Effector CD4-positive, alpha-beta T cell (primary cell): ENCODE results near the gene PARD3B.

ENCODE experiments used
- DNase-seq: peaks from one replicate; pipeline ENCODE4 v3.0.0-alpha.2; 2020

Gene PARD3B

DNA sequence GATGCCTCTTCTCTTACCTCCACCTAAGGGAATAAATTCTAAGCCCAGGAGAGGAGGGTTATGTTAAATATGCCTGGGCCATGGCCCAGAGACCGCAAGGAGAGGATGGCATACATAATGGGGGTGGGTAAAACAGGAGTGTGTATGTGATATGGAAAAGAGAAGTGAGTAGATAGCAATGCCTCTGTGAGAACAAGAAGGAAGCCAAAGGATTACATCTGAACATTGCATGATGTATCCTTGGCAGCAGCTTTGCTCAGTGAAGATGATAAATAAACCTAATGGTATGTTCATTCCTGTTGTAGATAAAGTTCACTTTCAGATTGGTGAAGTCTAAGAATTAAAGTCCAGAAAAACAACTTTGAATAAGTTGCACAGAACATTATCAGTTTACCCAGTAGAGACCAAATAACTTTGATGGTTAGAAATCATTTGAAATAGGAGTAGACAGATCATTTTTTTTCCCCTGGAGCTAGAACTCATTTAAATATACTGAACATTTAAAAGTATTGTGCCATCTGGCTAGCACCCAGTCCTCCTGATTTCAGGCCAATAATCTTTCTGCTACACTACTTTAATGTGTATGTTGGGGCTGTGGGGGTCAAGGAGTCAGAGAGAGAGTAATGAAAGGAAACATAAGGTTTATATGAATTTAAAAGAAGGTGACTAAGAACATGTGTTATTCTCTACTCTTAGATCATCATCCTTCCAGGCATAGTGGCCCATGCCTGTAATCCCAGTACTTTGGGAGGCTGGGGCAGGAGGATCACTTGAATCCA lies 231.7 kb downstream of the PARD3B start:
- no peak for DNase-seq

- DNase-seq: no peak
Observed at GRCh38 chr2:204779771-204780170, 234.5 kb downstream of the PARD3B start.

- DNase-seq: no peak
Observed at GRCh38 chr2:204781941-204782340, 236.7 kb downstream of the PARD3B start.

DNA sequence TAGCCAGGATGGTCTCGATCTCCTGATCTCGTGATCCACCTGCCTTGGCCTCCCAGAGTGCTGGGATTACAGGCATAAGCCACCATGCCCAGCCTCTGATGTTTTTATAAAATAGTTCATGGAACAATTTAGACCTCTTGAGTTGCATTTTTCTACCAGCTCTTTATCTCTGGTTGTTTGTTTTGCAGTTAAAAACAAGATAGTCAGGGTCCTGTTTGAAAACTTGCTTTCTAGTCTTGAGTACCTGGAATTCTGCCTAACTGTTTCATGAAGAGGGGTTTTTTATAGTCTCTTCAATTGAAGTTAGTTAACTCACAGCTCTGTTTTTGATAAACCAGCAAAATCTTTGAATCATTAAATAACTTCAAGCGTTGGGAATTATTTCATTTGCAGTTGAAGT lies 244.8 kb downstream of the PARD3B start:
- DNase-seq: no peak

GRCh38 chr2:204791230-204791629 lies 246.0 kb downstream of the PARD3B start:
- no peak for DNase-seq

- DNase-seq: no peak
Observed at GRCh38 chr2:204794624-204795023, 249.3 kb downstream of the PARD3B start.

DNA sequence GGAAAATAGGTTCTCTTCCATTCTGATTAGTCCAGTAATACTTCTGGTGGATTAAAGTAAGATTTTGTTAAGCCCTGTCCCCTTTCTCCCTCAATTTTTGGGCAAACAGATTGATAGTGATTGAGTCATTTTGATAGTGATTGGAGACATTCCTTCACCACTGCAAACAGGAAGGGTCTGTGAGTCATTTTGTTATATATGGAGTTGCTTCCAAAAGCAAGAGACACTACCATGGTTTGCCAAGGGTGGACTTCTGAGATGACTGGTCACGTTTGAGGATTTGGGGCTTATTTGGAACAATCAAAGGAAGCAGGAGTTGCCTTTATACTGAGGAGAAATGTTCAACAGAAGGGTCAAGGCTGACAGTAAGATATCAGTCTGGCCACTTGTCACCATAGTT lies 249.9 kb downstream of the PARD3B start:
- no peak for DNase-seq

DNA sequence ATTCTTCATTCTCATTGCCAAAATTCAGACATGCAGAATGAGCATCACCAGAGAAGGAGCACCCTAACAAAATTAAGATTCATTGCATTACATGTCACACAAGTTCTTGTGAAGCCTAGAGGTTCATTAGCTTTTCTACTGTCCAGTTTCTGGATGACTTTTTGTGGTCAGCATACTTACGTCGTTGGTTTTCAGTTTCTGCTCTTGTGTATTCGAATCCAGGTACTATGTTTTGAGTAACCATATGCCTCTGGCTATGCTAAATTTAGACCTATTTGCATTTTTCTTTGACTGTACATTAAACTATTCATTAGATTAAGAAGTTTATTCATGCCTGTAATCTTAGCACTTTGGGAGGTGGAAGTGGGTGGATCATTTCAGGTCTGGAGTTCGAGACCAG lies 251.3 kb downstream of the PARD3B start:
- no peak for DNase-seq

DNA sequence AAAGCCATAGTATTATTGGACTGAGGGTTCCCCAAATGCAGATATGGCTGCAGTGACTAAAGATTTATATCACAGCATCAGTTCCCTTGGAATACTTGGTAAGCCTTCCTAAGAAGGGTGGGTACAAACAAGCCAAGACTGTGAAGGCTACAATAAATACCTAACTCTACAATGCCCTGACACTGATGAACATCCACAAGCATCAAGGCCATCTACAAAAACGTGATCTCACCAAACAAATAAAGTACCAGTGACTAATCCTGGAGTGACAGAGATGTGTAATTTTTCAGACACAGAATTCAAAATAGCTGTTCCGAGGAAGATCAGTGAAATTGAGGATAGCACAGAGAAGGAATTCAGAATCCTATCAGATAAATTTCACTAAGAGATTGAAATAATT lies 254.5 kb downstream of the PARD3B start:
- no peak for DNase-seq

GRCh38 chr2:204808494-204808893 lies 263.2 kb downstream of the PARD3B start:
- DNase-seq: no peak

GRCh38 chr2:204824751-204825453 lies 279.6 kb downstream of the PARD3B start:
- DNase-seq: no peak

DNA sequence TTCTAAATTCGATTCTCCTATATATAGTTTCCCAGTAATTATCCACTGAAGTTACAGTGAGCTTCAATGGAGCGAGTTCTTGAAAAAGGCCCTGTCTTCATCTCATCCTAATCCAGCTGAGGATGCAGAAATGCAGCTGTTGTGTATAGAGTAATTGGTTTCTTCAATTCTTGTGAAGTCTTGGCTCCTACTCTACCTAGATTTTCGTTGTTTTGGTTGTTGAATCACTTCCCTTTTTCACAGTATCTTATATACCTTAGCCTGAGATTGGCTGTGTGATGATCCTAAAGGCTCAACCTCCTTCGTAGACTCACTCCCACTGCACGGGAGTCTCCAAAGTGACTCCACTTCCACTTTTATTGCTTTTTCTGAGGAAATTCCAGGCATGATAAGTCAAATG lies 280.4 kb downstream of the PARD3B start:
- no peak for DNase-seq

- DNase-seq: no peak
Observed at GRCh38 chr2:204827701-204828590, 282.7 kb downstream of the PARD3B start.

DNA sequence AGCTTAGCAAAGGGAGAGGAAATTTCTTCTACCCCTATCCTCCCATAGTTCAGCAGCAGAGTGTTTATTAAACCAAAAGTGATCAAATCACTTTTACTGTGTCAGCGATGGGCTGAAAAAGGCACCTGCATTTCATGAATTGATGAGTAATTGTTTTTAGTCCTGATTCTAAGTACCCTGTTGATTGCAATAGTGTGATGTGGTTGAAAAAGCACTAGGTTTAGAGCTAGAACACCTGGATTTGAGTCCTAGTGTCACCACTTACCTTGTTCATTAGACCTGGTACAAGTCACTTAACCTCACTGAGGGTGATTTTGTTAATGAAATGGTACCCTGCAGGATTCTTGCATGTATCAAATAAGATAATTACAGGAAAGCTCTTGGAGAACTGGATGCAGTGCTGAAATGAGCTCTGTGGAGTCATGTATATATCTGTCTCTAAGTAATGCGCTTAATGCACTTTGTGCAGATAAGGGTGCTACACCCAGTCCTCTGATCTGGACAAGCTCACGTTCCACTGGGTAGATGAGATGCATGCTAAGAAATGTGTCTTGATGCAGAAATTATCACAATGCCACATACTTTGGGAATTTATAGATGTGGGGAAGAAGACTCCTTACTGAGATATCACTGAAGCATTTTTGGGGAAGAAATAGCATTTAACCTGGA lies 289.6 kb downstream of the PARD3B start:
- DNase-seq: no peak

DNA sequence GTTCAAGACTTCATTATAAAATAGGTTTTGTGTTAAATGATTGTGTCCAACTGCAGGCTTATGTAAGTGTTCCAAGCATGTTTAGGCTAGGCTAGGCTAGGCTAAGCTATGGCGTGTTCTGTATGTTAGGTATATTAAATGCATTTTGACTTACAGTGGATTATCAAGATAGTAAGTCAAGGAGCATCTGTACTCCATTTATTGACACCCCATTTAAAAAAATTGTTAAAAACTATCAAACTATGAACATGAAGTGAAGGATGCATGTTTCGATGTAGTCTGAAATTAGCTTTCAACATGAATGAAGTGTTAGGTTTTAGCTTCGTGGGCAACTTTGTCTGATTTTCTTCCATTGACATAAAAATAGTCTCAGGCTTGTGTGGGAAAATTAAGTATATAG lies 290.5 kb downstream of the PARD3B start:
- DNase-seq: no peak

GRCh38 chr2:204840504-204840903 lies 295.2 kb downstream of the PARD3B start:
- DNase-seq: no peak

DNA sequence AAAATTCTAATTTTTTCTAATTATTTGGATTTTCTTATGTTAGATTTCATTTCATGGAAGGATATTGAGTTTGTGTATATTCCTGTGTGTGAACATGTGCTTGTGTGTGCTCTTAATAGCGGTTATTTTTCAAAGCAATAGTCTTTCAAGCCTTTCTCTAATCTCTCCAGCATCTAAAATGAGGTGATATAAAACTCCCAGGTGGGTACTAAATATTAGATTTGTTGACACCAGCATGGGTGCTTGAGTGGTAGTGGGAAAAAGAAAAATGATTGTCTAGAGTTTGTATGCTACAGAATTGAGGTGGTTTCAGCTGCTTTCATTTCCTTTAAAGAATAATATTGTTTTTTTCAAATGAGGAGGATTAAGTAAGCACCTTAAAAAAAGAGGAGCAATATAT lies 296.8 kb downstream of the PARD3B start:
- DNase-seq: no peak

DNA sequence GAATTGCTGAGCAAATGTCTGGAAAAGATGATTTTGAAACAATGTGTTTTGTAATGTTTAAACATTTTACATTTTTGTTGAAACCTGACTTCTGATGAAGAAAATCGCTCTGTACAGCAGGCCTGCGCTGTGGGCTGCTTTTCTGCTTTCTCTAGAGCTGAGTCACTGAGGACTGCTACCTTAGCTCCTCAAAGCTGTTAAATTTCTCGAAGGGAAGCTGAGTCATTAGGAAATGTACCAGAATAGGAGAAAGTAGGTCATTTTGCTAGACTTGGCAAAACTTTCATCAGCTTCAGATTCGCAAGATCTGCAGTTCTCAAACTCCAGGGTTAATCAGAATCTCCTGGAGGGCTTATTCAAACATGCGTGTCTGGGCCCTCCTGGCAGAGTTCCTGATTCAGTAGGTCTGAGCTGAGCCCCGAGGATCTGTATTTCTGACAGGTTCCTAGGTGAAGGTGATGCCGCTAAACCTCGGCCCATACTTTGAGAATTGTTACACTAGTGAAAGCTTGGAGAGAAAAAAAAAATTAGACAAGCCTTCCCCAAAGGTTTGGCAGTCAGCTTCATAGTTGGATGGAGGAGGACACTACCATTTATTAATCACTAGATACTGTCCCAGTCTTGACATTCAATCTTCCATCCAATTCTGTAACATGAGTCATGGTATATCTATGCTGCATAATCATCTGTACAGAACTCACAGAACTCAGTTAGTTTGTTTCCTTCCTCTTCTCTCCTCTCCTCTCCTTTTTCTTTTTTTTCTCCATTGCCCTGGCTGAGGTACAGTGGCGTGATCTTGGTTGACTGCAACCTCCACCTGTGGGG lies 297.6 kb downstream of the PARD3B start:
- no peak for DNase-seq

- no peak for DNase-seq
Observed at GRCh38 chr2:204846471-204846870, 301.2 kb downstream of the PARD3B start.

DNA sequence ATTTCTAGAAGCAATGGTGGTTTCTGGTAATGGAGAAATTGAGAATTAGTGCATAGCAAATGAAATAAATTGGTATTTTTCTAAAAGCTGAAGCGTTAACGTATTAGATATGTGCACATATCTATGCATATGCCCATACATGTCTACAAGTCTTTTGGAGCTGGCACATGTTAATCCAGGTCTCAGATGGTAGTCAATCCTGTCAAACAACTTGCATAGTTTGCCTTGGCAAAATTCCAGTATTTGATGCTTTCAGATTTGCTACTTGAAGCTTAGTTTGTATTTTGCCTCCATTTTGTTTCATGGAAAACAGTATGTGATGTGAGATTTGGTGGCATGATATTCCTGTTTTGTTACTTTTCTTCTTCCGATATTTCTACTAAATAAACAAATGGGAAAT lies 304.6 kb downstream of the PARD3B start:
- DNase-seq: no peak

GRCh38 chr2:204850581-204850980 lies 305.3 kb downstream of the PARD3B start:
- DNase-seq: no peak

- no peak for DNase-seq
Observed at GRCh38 chr2:204853905-204854304, 308.6 kb downstream of the PARD3B start.
